SK-N-SH treated with all-trans-retinoic acid at 6 μM for 48 hours (cell line): ENCODE data around the gene ADAMTS6.

Source experiments
- ARNTL ChIP-seq: fragments of 450-650 bp; formaldehyde crosslinking; IDR thresholded peaks from 2 replicates; pipeline ENCODE4 v1.5.0; 2020; ENCODE audit warnings: low read depth, mild to moderate bottlenecking, moderate library complexity, borderline replicate concordance
- OSR1 ChIP-seq: fragments of 250-450 bp; sonication (Bioruptor Pico); IDR thresholded peaks from 2 replicates; pipeline ENCODE4 v1.8.0; 2022; ENCODE audit warnings: moderate library complexity, mild to moderate bottlenecking, inconsistent platforms
- PPARA ChIP-seq: fragments of 250-450 bp; sonication (Bioruptor Pico); IDR thresholded peaks from 2 replicates; pipeline ENCODE4 v1.5.0; 2020; ENCODE audit warnings: mild to moderate bottlenecking, borderline replicate concordance
- RARB ChIP-seq: fragments of 250-450 bp; sonication (Bioruptor Pico); IDR thresholded peaks from 2 replicates; pipeline ENCODE4 v1.8.0; 2021; ENCODE audit warnings: mild to moderate bottlenecking, moderate library complexity
- TF ChIP-seq, protein P1 (sequence below): fragments of 250-450 bp; sonication (Bioruptor Pico); IDR thresholded peaks from 2 replicates; pipeline ENCODE4 v1.8.0; 2020; ENCODE audit warnings: mild to moderate bottlenecking, moderate library complexity, borderline replicate concordance

DNA sequence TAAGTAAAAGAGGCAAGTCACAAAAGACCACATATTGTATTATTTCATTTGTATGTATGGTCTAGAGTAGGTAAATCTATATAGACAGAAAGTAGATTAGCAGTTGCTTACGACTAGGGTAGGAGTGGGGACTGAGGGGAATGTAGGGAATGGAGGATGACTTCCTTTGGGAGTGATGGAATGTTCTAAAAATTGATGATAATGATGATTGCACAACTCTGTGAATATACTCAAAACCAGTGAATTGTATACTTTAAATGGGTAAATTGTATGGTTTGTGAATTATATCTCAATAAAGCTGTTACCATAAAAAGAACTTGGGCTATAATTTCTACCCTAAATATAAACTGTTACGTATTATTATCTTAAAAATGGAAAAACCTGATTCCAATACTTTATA, 35.0 kb downstream of the ADAMTS6 start:
- TF ChIP-seq PPARA (CRISPR knock-in tag) (no peak), RARB (CRISPR knock-in tag) (no peak), ARNTL (CRISPR knock-in tag) (no peak), OSR1 (CRISPR knock-in tag) (no peak)
- TF ChIP-seq, protein P1, sequence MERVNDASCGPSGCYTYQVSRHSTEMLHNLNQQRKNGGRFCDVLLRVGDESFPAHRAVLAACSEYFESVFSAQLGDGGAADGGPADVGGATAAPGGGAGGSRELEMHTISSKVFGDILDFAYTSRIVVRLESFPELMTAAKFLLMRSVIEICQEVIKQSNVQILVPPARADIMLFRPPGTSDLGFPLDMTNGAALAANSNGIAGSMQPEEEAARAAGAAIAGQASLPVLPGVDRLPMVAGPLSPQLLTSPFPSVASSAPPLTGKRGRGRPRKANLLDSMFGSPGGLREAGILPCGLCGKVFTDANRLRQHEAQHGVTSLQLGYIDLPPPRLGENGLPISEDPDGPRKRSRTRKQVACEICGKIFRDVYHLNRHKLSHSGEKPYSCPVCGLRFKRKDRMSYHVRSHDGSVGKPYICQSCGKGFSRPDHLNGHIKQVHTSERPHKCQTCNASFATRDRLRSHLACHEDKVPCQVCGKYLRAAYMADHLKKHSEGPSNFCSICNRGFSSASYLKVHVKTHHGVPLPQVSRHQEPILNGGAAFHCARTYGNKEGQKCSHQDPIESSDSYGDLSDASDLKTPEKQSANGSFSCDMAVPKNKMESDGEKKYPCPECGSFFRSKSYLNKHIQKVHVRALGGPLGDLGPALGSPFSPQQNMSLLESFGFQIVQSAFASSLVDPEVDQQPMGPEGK (CRISPR knock-in tag): no peak
